Subcutaneous abdominal adipose tissue (tissue), 5 donors: ENCODE data around the gene MED26.

ENCODE experiments used
- H3K27ac ChIP-seq: one replicate; pipeline ENCODE4 v1.7.0; 2013; ENCODE audit warnings: low read depth, mild to moderate bottlenecking, inconsistent platforms, low read length, moderate library complexity
- H3K27me3 ChIP-seq, 5 donors: one replicate each; pipeline ENCODE4 v1.7.0; 2013; ENCODE audit warnings: low read length in 5 of 5, inconsistent platforms in 1 of 5; ENCODE audit not compliant: control insufficient read depth in 5 of 5, insufficient read depth in 4 of 5
- H3K36me3 ChIP-seq, 5 donors: one replicate each; pipeline ENCODE4 v1.7.0; 2013; ENCODE audit warnings: low read length in 5 of 5; ENCODE audit not compliant: control insufficient read depth in 5 of 5, insufficient read depth in 5 of 5
- H3K4me1 ChIP-seq, 5 donors: one replicate each; pipeline ENCODE4 v1.7.0; 2013; ENCODE audit warnings: low read length in 5 of 5, mild to moderate bottlenecking in 3 of 5, moderate library complexity in 1 of 5; ENCODE audit not compliant: control insufficient read depth in 5 of 5, insufficient read depth in 5 of 5
- H3K4me3 ChIP-seq, 5 donors: one replicate each; pipeline ENCODE4 v1.7.0; 2013; ENCODE audit warnings: low read length in 5 of 5, low read depth in 1 of 5
- H3K9ac ChIP-seq, 5 donors: one replicate each; pipeline ENCODE4 v1.7.0; 2013; ENCODE audit warnings: low read length in 5 of 5, mild to moderate bottlenecking in 4 of 5, moderate library complexity in 3 of 5
- H3K9me3 ChIP-seq, 5 donors: one replicate each; pipeline ENCODE4 v1.7.0; 2013; ENCODE audit warnings: low read length in 5 of 5; ENCODE audit not compliant: control insufficient read depth in 5 of 5
- donor health status: healthy.
- donor health status: healthy.
- donor health status: healthy.
- donor health status: healthy.
- donor health status: healthy.

MED26 gene

GRCh38 chr19:16581145-16581970, 46.6 kb downstream of the MED26 start:
- peaks cover 38 to 82% (median 75%) of the 10 kb centered on the region in 5 donors for H3K4me1 ChIP-seq
- H3K36me3 ChIP-seq, result peaks cover 0 to 29% (median 19%) of the 10 kb centered on the region in 5 donors
- peaks cover 0 to 3% (median 0%) of the 10 kb centered on the region in 5 donors for H3K27me3 ChIP-seq
- peak overlapping the region; percentile 76 for H3K27ac ChIP-seq
- H3K9me3 ChIP-seq, result no peaks in the 10 kb centered on the region
- peak overlapping the region in 1 of 5 donors; percentile 19 for H3K4me3 ChIP-seq
- H3K9ac ChIP-seq, result peak overlapping the region in 3 of 5 donors; percentile 38 to 56 (median 39)

- H3K27me3 ChIP-seq, result peaks cover 0 to 2% (median 0%) of the 10 kb centered on the region in 5 donors
- peaks cover 27 to 73% (median 64%) of the 10 kb centered on the region in 5 donors for H3K4me1 ChIP-seq
- no peak overlapping the region for H3K9ac ChIP-seq
- peaks cover 0 to 45% (median 32%) of the 10 kb centered on the region in 5 donors for H3K36me3 ChIP-seq
- no peak overlapping the region for H3K27ac ChIP-seq
- no peaks in the 10 kb centered on the region for H3K9me3 ChIP-seq
- H3K4me3 ChIP-seq, result no peak overlapping the region
Observed at GRCh38 chr19:16579381-16579780, 48.6 kb downstream of the MED26 start.

GRCh38 chr19:16577531-16577985, 50.4 kb downstream of the MED26 start:
- Histone ChIP-seq H3K9ac (peak overlapping the region in 3 of 5 donors; percentile 17 to 79 (median 49)), H3K4me3 (no peak overlapping the region), H3K27ac (peak overlapping the region; percentile 71), H3K9me3 (no peaks in the 10 kb centered on the region), H3K36me3 (peaks cover 0 to 51% (median 33%) of the 10 kb centered on the region in 5 donors), H3K4me1 (peaks cover 30 to 73% (median 64%) of the 10 kb centered on the region in 5 donors), H3K27me3 (no peaks in the 10 kb centered on the region)

- Histone ChIP-seq H3K4me3 (no peak overlapping the region), H3K36me3 (peaks cover 0 to 51% (median 33%) of the 10 kb centered on the region in 5 donors), H3K9me3 (no peaks in the 10 kb centered on the region), H3K27me3 (no peaks in the 10 kb centered on the region), H3K27ac (peak overlapping the region; percentile 71), H3K9ac (no peak overlapping the region), H3K4me1 (peaks cover 28 to 69% (median 58%) of the 10 kb centered on the region in 5 donors)
Observed at GRCh38 chr19:16576690-16577530, 51.1 kb downstream of the MED26 start.

- H3K9me3 ChIP-seq, result no peaks in the 10 kb centered on the region
- H3K27ac ChIP-seq, result peak overlapping the region; percentile 10
- H3K4me3 ChIP-seq, result no peak overlapping the region
- H3K27me3 ChIP-seq, result no peaks in the 10 kb centered on the region
- peaks cover 0 to 51% (median 33%) of the 10 kb centered on the region in 5 donors for H3K36me3 ChIP-seq
- peaks cover 25 to 69% (median 58%) of the 10 kb centered on the region in 5 donors for H3K4me1 ChIP-seq
- H3K9ac ChIP-seq, result no peak overlapping the region
Observed at GRCh38 chr19:16575861-16576689, 51.9 kb downstream of the MED26 start.

- Histone ChIP-seq H3K9ac (no peak overlapping the region), H3K36me3 (peaks cover 0 to 51% (median 35%) of the 10 kb centered on the region in 5 donors), H3K4me1 (peaks cover 23 to 65% (median 54%) of the 10 kb centered on the region in 5 donors), H3K27ac (no peak overlapping the region), H3K4me3 (no peak overlapping the region), H3K9me3 (no peaks in the 10 kb centered on the region), H3K27me3 (no peaks in the 10 kb centered on the region)
Observed at GRCh38 chr19:16575282-16575681, 52.7 kb downstream of the MED26 start.

- Histone ChIP-seq H3K9ac (peak overlapping the region in 1 of 5 donors; percentile 1), H3K4me1 (peaks cover 23 to 65% (median 54%) of the 10 kb centered on the region in 5 donors), H3K9me3 (no peaks in the 10 kb centered on the region), H3K36me3 (peaks cover 0 to 52% (median 37%) of the 10 kb centered on the region in 5 donors), H3K27me3 (no peaks in the 10 kb centered on the region), H3K4me3 (peak overlapping the region in 2 of 5 donors; percentile 92 to 94), H3K27ac (peak overlapping the region; percentile 83)
Observed at GRCh38 chr19:16573925-16574324, 54.1 kb downstream of the MED26 start.

- peaks cover 0 to 46% (median 35%) of the 10 kb centered on the region in 5 donors for H3K36me3 ChIP-seq
- H3K4me1 ChIP-seq, result peaks cover 23 to 63% (median 54%) of the 10 kb centered on the region in 5 donors
Observed at GRCh38 chr19:16573296-16573695, 54.7 kb downstream of the MED26 start.

More at GRCh38 chr19:16573296-16573695, 54.7 kb downstream of the MED26 start:
- no peaks in the 10 kb centered on the region for H3K9me3 ChIP-seq
- peak overlapping the region; percentile 83 for H3K27ac ChIP-seq
- H3K27me3 ChIP-seq, result no peaks in the 10 kb centered on the region
- H3K4me3 ChIP-seq, result peak overlapping the region; percentile 73 to 96 (median 94)
- H3K9ac ChIP-seq, result peak overlapping the region; percentile 69 to 94 (median 87)
